A204.1 (cell line): ENCODE data around the gene NCAM2.

ENCODE experiments used
- FAIRE-seq: peaks from 2 replicates; lab custom pipeline; 2012; peaks lifted over from hg19 to GRCh38; lab: Jason Lieb, UNC

The NCAM2 gene

GRCh38 chr21:20997636-20998455, at the start of gene NCAM2:
TSS of gene NCAM2 (plus strand) at chr21:20998409.
- no peak for FAIRE-seq

DNA sequence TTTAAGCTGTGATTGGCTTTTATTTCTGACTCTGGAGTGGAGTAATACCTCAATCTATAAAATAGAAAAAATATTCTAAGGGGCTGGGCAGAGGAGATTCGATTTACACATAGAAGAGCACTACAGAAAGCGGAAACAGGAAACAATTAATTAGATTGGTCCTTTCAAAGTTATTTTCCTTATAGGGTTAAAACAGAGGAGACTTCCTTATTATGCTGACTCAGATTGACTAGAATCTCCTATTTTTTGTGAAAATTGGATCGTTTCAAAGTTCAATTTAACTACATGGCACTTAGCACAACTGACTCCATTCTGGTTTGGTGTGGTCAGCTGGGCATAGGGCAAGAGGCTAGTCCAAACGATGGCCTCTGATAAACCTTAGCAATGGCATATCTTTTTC, 48.3 kb upstream of the NCAM2 start:
- FAIRE-seq: no peak

DNA sequence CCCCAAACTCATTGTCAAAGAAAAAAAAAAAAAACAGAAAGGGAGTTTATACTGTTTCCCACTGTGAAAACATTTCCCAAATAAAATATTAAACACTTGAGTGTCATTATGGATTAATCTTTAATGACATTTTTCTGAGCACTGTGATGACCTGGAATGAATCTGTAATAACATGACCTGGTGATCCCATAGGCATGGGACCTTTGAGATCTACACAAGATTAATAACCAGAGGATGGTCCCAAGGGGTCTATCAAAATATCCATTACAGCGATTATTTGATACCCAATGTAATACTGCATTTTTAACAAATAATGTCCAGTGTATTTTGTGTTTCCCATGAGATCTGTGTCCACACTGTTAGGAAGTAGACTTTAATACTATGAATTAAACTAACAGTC, 32.4 kb upstream of the NCAM2 start:
- FAIRE-seq: no peak

DNA sequence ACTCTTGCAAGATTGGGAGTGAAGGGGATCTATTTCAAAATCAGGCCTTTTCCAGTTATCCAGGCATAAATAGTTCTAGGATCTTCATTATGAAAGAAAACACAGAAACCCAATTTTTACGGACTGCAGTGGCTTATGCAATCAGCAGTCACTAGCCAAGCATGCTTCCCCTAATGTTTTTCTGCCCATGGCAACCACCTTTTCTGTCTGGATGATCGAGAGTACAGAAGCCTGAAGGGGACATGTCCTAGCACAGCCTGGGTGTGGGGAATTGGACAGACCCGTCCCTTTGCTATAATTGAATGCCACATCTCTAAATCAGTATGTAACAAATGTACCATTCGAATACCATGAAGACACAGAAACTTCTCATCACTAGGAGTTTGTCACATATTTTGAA, 29.8 kb upstream of the NCAM2 start:
- no peak for FAIRE-seq

DNA sequence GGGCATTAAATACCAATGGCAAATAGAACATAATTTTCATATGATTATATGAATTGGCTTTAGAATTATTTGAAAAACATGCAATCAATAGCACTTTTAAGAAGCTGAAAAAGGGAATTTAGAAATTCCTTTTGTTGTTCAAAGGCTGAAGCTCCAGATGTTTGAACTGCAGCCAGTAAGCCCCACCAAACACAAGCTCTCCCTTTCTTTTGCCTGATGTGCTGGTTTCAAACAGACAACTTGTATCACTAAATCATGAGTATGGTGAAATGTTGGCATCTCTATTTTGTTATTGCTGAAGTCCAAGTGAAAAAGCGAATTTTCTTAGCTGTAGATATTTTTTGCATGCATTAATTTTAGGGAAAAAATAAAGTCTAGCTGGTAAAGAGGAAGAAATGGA, 27.5 kb upstream of the NCAM2 start:
- no peak for FAIRE-seq

DNA sequence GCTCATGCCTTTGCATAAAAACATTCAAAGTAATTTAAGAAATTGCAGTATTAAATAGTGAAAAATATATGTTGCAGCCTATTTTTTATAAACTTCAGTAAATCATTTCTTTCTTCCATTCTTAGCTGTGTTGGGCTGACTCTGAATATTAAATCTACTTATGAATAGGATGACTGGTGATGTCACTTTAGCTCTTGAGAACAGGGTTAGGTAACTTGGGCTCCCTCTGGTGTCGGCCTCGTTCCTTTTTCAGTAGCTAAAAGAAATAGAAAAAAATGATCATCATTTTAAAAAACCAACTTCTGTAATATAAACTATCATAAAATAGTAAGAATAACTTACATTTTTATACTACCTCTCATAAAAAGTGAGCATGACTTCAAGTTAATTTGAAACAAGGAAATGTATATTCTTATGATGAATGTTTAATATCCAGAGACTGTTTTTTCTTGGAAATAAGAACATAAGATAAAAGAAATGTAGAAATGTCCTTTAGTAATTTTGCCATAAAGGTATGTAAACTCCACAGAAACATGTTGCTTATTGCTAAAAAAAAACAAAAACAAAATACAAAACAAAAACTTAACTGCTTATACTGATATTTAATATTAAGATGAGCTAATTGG, 26.8 kb upstream of the NCAM2 start:
- FAIRE-seq: peak; percentile 97

DNA sequence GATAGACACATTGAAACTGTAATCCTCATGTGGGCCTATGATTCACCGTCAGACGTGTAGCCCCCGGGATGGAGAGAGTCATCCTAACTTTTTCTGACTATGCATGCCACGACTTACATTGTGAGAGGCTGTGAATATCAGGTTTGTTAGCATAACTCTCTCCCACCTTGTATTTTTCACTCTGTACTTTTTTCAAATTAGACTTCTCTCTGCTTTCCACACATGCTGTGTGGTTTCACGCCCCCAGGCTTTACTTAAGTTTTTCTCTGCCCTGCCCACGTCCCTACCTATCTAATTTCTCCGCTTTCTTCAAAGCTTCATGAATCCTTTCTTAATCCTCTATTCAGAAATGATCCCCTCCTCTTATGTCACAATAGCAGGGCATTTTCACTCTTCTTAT, 3.4 kb upstream of the NCAM2 start:
- FAIRE-seq: no peak

DNA sequence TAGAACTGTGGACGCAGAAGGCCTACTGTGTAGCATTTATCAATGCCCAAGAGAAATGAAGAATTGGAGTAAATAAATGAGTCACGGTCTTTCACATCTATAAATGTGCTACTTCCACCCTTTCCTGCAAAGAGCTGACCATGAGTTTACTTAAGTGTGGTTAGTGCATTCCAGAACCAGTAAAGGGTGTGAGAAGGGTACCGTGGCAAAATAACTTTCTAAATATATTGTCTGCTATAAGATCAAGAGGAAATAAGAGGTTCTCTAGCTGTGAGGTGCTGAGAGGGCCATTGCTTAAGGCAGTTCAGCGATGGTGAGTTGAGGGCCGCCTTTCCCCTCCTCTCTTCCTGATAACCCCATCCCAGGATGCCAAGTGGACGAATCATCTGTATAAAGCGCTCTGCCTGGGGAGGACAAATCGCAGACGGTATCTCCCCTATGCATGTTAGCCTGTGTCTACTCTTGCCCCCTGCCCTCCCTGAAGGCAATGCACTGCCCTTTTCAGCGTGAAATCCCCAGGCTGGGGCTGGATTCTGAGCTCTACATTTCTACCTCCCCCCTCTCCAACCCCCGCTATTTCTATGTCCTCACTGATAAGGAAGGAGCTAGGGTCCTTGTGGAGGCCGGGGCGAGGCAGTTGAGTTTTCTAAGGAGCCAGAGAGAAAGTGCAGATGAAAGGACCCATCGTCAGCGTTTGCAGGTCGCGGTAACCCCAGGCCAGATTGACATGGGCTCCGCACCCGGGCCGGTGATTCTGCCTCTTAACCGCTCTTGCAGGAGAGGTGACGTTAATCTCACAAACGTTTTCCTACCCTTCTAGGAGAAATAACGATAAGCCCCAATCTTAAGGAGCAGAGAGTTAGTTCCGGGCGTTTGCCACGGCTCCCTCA, 1.5 kb upstream of the NCAM2 start:
- FAIRE-seq: no peak

GRCh38 chr21:20997311-20997635, 936 bp upstream of the NCAM2 start:
- no peak for FAIRE-seq

- FAIRE-seq: no peak
These were observed 214 bp downstream of the NCAM2 start for GRCh38 chr21:20998456-20998789.

DNA sequence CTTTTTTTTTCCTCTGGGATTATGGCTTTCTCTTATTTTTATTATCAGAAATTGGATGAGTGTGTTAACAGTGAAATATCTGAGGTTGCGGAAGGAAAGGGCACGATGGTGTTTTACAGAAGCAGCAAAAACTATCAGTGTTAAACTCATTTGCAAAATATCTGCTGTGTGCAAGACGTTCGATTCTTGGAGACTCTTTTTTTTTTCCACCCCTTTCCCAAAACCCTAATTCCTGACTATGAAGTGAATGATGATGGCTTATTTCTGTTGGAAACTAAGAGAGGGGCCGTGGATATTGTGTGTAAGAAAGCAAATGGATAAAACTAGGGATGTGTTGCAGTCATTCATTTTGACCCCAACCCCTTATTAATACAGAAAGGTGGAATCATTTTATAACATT, 677 bp downstream of the NCAM2 start:
- no peak for FAIRE-seq

GRCh38 chr21:20999659-21000058, 1.4 kb downstream of the NCAM2 start:
- peak; percentile 93 for FAIRE-seq

DNA sequence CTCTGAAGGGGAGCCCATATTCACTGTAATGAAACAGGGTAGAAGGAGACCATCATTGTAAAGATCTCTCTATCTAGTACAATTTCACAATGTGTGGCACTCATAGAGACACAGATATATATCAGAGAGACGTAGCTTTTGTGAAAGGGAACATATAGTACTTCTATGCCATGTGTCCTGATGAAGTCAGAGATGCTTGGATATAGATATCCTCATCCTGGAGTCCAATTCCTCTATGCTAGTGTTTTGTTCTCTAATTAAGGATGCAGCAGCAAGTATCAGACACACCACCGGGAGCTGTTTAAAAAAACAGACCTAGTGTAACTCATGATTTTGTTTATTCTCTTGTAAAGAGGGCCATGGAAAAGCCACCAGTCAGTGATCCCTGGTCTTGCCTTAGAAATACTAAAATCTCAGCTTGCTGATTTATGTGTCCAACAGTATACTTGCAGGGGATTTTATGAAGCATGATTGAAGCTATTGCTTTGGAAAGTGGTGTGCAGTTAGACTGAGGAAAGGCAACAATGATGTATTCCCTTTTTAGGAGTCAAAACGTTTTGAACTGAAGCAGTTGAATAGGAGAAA, 2.5 kb downstream of the NCAM2 start:
- FAIRE-seq: no peak

DNA sequence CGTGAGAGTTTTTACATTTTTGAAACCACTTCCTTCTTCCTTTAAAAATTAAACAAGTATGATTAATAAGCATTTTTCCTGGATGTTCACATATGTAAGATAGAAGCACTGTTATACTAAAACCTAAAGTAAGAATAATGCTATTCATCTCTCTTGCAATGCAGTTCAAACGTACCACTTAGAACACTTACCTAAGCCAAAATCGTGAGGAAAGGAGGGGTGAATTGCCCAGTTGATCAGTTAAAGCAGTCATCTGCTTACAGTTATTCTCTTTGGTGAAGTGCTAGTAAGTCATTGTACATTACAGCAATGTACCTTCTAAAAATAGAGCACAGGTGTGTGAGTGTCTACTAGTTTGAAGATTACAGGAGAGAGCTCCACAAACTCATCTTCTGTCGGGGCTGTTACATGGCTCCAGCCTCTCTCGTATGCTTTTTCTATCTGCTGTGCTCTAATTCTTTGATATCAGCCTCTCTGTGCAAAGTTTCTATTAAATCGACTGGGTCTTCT, 3.4 kb downstream of the NCAM2 start:
- no peak for FAIRE-seq

DNA sequence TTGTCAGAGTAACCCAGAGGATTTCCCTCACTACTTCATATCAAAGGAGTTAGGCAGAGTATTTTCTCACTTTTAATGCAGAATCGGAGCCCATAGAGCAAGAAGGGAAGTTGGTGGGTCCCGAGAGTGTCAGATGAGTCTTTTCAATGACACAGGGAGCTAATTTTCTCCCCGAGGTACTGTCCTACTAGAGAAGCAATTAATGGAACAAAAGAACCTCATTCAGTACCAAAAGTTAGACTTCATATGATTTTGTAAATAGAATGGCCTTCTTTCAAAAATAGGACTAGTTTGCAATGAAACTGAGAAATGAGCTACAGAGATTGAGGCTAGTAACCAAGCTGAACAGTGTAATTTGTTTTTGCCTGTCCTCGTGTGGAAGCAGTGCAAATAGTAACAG, 3.9 kb downstream of the NCAM2 start:
- no peak for FAIRE-seq

DNA sequence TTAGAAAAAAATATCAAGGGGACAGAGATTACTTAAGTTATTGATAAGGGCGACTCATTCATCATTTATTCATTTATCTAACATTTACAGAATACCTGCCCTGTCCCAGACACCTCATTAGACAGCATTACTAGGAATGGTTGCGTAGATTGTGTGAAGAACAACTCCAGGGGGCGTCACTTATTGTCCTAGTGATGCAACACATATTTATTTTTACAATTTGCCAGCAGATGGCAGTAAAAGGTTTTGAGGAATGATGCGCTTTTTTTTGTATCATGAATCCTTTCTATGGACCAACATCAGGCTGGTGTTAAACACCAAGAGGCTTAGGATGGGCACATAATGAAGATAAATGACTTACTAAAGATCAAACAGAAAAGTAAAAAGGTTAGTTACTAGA, 5.5 kb downstream of the NCAM2 start:
- FAIRE-seq: peak; percentile 70

- FAIRE-seq: no peak
These were observed 9.4 kb downstream of the NCAM2 start for GRCh38 chr21:21007606-21008005.

DNA sequence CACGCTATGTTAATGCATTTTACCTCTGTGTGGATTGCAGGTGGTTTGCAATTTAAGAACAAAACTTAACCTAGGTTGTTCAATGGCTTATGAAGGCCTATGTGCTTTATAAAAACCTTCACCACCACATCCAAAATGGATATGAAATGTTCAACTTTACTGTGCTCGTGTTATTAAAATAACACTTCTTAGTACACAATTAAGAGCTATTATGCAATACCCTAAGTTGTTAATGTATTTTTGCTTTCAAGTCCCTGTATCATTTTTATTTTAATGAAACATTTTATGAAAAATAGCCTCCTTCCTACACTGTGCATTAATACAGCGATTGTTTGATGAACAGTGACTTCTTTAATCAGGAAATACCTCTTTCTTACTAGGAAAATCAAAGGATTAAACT, 12.0 kb downstream of the NCAM2 start:
- FAIRE-seq: no peak

- FAIRE-seq: no peak
These were observed 12.5 kb downstream of the NCAM2 start for GRCh38 chr21:21010698-21011097.

GRCh38 chr21:21018821-21019220, 20.6 kb downstream of the NCAM2 start:
- FAIRE-seq: no peak

GRCh38 chr21:21019681-21020080, 21.5 kb downstream of the NCAM2 start:
- no peak for FAIRE-seq

DNA sequence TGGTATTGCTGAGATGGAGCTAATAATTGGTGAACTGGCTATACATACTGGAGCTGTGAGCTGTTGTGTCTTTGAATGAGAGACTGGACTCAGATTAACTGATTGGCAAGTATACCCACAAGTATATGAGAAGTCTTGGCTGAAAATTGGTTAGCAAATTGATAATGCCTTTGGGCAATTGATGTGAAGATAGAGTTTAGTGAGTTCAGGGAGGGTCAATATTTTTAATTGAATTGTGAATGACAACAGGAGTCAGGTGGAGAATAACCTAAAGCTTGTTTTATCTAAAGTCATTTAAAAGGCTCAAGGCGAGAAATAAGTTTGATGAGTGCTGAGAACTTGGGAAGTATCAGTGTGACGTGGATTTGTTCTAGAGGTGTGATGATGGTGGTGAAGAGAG, 27.5 kb downstream of the NCAM2 start:
- no peak for FAIRE-seq
